ENCODE results near the gene ST7.

The ST7 gene

DNA sequence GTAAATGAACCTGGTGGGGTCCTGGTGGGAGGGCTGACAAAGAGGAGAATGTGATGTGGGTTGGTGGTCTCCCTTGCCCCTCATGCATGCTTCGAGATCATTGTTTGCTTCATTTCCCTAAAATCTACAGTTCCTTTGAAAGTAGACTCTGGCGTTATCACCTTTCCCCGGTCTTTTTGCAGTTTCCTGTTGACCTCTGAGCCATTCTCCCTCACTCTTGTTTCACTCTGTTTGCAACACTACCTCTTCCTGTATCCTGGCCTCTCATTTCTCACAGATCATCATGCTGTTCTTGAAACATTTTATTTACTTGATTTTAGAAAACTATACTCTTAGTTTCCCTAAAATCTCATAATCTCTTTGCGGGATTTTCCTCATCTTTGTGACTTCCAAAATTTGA is 189.8 kb downstream of the ST7 start:
- H3K4me3 ChIP-seq (ENCODE audit: low read depth, low read length) = no peak overlapping the region
- TF ChIP-seq, protein P1, sequence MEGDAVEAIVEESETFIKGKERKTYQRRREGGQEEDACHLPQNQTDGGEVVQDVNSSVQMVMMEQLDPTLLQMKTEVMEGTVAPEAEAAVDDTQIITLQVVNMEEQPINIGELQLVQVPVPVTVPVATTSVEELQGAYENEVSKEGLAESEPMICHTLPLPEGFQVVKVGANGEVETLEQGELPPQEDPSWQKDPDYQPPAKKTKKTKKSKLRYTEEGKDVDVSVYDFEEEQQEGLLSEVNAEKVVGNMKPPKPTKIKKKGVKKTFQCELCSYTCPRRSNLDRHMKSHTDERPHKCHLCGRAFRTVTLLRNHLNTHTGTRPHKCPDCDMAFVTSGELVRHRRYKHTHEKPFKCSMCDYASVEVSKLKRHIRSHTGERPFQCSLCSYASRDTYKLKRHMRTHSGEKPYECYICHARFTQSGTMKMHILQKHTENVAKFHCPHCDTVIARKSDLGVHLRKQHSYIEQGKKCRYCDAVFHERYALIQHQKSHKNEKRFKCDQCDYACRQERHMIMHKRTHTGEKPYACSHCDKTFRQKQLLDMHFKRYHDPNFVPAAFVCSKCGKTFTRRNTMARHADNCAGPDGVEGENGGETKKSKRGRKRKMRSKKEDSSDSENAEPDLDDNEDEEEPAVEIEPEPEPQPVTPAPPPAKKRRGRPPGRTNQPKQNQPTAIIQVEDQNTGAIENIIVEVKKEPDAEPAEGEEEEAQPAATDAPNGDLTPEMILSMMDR (IDR thresholded peaks at IDR 0.05; ENCODE audit: low read depth, low read length) = no peak

DNA sequence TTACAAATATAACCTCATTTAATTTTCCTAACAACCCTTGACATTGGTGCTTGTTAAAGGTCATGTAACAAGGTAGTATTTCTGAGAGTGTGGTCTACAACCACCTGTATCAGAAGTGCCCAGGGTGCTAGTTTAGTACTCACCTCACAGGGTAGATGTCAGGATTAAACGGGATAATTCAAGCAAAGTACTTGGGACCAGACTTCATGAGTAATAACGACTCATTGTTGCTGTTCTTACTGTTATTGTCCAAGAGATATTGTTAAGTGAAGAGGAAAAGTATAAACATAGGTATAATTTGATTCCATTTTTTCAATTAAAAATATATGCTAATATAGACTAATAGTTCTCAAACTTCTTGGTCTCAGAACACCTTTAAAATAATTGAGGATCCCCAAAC is 190.3 kb downstream of the ST7 start:
- TF ChIP-seq, protein P1 (IDR thresholded peaks at IDR 0.05; ENCODE audit: low read depth, low read length) = no peak
- H3K4me3 ChIP-seq (ENCODE audit: low read depth, low read length) = no peak overlapping the region

DNA sequence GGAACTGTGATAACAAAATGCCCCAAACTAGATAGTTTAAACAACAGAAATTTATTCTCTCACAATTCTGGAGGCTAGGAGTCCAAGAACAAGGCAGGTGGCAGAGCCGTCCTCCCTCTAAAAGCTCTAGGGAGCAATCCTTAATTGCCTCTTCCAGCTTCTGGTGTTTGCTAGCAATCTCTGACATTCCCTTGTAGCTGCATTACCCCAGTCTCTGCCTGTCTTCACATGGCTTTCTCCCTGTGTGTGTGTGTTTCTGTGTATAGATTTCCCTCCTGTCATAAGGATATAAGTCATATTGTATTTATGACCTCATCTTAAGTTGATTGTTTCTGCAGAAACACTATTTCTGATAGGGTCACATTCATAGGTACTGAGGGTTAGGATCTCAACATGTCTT is 192.0 kb downstream of the ST7 start:
- no peak overlapping the region for H3K4me3 ChIP-seq (ENCODE audit: low read depth, low read length)
- TF ChIP-seq, protein P1 (IDR thresholded peaks at IDR 0.05; ENCODE audit: low read depth, low read length) = no peak

DNA sequence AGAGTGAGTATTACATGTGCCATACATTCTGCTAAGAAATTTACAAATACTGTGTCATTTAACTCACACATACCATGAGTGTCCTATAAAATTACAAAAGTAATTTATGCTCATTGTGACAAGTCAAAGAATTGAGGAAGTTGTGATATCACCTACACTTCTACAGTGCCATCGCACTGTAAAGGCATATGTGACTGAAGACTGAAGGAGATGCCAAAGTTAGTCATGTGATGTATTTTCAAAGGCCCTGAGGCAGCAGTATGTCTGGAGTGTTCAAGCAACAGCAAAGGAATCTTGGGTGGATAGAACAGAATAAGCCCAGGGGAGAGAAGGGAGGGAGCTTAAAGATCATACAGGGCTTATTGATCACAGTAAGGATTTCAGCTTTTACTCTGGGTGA is 192.8 kb downstream of the ST7 start:
- TF ChIP-seq, protein P1 (IDR thresholded peaks at IDR 0.05; ENCODE audit: low read depth, low read length) = no peak
- no peak overlapping the region for H3K4me3 ChIP-seq (ENCODE audit: low read depth, low read length)

DNA sequence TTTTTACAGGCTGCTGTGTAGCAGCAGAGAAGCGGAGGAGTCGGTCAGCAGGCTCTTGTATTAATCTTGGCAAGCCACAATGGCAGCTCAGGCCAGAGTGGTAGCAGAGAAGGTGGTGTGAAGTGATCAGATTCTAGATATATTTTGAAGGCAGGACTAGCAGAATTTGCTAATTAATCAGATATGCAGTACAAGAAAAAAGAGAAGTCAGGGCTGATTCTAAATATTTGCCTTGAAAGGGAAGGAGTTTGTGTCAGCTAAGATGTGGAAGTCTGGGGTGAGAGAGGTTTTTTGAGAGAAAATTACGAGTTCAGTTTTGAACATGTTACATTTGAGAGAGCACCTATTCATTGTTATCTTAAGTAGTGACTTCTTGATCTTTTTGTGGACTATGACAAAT is 193.2 kb downstream of the ST7 start:
- no peak overlapping the region for H3K4me3 ChIP-seq (ENCODE audit: low read depth, low read length)
- TF ChIP-seq, protein P1 (IDR thresholded peaks at IDR 0.05; ENCODE audit: low read depth, low read length) = no peak

DNA sequence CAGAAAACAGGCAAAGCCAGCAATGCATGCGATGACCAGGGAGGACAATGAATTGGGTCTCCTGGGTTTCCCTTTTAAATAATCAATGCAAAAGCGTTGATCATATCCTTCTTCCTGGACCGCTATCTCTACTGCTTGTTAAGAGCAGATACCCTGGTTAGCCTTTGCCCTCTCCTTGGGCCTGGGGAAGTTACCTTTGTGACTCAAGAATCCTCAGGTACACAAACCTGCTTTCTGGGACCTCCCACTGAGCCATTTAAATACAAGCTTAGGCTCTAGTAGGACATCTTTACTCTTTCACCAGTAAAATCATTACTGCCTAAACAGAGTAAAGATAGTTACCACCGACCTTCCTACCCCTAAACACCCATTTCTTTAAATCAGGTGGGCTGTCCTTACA is 195.7 kb downstream of the ST7 start:
- H3K4me3 ChIP-seq (ENCODE audit: low read depth, low read length) = no peak overlapping the region
- TF ChIP-seq, protein P1 (IDR thresholded peaks at IDR 0.05; ENCODE audit: low read depth, low read length) = no peak

DNA sequence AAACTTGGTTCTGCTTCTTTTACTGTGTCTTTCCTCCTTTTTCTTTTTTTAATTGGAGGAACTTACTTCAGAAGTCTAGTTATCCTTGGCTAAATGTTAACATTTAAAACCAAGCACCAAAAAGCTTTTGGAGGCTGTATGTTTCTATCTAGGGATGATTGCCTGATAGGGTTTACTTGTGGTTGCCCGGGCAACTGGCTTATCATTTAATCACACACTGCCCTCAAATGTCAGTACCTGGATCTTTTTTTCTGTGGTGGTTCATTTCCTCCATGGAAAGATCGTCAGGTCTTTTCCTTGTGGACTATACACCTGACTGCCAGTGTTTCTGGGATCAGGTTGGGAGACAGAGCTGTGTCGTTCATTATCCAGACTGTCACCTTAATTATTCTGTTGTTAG is 196.4 kb downstream of the ST7 start:
- TF ChIP-seq, protein P1 (IDR thresholded peaks at IDR 0.05; ENCODE audit: low read depth, low read length) = no peak
- H3K4me3 ChIP-seq (ENCODE audit: low read depth, low read length) = no peak overlapping the region
